NCI-H345 treated with DMSO at 0.1 percent for 48 hours (cell line): ENCODE measurements around the gene MATN1.

Source experiments
- DNase-seq: peaks from one replicate; lab custom pipeline; 2025; ENCODE audit not compliant: unreplicated experiment; lab: John Stamatoyannopoulos, UW

MATN1 gene

DNA sequence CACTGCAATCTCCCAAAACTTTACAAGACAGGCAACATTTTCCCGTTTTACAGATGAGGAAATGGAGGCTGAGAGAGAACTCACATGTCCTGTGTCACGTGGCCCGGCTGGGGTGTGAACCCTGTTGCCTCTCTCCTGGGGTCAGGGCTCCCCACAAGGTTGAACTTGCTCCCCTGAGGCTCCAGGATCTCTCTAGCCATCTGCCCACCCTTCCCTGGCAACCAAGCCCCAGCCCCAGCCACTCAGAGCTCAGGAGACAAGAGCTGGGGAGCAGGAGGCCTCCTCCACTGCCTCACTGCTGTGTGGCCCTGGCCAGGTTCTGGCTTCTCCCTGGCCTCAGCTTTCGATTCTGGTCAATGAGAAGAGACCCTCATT is 22.4 kb upstream of the MATN1 start:
- no peak for DNase-seq

DNA sequence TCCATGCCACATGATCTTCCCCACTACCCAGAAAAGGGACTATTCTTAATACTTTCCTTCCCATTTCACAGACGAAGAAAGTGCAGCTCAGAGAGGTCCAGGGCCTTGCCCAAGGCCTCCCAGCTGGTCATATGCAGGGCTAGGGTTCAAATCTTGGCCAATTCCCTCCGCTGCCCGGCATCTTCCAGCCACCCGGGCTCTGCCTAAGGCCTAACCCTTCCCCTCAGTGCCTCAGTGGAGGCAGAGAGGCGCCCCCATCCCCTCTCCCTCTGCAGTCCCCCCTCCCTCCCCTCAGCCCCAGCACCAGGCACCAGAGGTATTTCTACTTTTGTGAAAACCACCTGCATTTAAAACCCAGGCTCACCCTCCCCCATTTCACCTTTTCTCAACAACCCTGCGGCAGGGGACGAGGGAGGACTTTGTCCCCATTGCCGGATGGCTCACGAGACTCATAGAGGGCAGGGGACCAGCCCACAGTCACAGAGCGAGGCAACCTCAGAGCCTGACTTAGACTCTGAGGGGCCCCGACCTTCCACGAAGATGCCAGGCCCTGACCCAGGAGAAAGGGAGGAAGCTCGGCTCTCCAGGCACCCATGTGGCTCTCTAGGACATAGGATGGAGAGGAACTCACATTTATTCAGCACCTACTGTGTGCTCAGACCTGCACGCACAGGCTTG is 21.9 kb upstream of the MATN1 start:
- no peak for DNase-seq

DNA sequence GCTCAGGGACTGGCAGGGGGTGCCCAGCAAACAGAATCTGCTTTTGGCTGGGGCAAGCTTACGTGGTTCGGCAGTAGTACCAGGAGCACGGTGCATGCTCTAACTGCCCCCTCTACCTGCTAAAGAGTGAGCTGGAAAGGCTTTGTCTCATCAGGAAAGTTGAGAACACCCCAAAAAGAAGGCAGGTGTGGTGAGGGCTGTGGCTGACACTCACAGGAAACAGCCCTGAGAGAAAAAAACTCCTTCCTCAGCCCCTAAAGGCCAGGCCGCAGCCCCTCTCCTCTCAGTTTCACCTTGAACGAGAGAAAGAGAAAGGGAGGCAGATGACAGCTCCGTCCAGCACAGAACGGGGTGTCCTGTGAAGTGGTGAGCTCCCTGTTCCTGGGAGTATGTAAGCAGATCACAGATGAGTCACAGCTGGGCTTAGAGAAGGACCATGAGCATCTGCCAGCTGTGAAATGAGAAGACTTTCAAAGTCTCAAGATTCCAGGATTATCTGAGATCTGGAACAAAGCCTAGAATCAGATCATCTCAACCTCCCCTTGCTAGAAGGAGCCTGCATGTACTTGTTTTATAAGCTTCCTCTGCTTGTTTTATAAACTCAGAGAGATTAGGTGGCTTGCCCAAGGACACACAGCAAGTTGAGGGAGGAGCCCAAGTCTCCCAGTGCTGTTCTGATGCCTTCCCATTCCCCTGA is 20.8 kb upstream of the MATN1 start:
- DNase-seq = no peak

DNA sequence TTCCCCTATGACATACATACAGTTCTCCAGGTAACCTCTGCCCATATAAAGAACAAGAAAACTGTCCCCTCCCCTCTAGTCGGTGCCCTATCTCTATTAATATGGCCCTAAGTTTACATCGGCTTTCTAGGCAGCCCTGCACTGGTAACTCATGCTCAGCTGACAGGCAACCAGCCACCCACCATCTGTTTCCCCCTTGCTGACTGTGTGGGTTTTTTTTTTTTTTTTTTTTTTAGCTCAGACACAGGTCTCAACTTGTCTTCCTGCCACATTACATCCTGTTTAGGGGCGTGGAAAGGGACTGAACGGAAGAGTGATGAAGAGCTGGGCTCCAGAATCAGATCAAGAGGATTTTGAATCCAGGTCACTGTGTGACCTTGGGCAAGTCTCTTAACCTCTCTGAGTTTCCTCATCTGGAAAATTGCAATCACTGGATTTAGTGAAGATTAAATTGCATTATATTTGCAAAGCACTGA is 20.2 kb upstream of the MATN1 start:
- no peak for DNase-seq

DNA sequence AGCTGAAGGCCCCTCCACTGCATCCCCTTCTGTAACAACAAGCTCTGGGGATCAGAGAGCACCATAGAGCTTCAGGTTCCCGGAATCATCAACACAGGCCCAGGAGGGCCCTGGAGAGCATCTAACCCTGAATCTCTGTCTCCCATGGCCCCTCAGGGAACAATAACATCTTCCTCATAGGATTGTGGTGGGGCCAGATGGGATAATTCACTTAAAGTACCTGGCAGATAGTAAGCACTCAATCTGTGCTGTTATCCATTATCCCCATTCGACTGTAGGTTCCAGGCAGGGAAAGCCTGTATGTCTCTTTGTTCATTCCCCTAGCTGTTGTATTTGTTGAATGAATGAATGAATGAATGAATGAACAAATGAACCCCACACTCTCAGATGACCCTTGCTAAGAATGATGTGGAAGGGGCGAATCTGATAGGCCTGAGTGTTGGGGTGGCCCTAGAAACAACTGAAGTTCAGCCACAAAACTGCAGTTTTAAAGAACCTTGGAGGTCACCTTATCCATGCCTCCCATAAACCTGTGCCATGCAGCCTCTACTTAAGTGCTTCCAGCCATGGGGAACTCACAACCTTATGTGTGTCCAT is 19.7 kb upstream of the MATN1 start:
- no peak for DNase-seq

DNA sequence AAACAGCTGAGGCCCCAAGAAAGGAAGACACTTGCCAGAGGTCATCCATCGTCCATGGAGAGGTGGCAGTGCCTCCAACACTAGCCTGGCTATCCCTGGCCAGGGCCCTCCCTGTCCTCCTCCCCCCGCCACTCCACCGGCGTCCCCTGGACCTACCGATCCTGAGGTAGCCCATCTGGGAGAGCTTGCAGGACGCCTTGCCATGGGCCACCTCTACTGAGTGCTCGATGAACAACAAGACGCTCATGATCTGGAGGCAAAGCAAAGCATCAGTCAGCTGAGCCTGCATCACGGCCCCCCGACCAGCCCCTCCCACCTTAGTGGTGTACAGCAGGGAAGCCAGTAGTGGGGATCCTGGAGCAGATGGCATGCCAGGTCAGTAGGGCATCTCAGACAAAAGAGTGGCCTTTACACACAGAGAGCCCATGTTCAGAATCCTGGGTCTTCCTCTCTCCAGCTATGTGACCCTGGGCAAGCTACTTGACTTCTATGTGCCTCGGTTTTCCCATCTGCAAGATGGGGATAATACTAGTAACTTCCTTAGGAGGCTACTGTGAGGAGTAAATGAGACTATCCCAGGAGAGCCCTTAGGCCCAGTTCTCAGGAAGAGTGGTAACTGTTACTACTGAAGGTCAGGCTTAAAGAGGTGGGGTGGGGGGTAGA is 19.0 kb upstream of the MATN1 start:
- no peak for DNase-seq

DNA sequence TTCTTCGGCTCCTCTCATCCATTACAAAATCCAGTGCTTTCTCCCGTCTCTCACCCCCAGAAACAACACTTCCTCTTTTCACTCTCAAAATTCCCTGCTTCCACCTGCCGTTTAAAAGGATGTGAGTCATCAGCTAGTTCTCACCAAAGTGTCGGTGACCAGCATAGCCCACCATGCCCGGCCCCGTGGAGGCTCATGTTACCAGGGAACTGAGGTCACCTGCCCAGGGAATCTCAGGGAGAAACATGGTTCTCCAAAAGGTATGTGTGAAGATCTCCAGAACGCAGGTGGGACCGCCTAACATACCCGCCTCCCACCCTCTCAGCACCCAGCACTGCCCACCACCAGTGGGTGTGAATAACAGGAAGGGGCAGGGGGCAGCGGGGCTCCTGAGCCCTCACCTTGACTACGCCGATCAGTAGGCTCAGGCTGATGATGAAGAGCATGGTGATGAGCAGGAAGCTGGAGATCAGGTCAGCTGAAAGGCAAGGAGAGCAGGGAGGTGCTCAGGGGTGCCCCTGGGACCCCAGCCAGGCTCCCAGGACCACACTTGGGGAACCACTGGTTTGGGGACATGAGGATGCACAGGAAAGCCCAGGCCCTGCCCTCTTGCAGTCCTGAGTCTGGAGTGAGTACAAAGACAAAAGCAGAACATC is 18.0 kb upstream of the MATN1 start:
- no peak for DNase-seq

DNA sequence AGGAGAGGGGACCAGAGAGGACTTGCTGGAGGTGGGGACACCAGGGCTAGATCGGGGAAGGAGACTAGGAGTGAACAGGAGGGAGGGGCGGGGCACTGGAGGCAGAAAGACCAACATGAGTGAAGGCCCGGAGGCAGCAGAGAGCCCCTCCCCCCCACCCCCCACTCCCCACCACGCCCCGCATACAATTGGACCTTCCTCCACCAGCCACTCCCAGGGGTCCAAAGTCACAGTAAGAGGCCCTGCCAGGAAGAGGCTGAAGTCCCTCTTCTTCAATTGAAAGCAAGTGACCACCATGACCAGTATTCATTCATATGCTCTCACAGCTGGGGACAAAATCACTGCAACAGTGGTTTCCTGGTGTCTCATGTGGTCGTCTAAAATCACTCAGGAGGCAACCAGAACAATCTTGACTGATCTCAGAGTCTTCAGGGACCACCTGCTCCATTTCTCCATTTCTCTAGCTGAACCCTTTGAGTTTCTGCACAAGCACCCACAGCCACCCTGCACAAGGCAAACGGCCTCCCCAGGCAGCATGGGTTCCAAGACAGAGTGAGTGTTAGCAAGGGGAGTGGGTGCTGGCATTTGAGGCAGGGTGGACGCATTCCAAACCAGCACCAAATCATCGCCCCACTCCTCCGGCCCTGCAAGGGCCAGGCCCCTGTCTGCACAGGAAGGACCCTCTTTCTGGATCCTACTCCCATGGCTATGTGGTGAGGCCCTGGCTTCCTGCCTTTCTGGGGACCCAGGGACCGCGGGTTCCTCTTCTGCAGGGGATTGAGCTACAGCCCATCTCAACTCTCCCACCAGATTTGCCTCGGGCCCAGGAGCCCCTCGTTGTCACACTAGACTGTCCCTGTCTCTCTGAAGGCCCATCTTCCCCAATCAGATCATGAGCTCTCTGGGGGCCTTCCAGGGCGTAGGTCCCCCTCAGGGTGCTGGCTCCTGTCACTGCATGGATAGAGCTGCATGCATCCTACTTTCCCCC is 17.2 kb upstream of the MATN1 start:
- no peak for DNase-seq

DNA sequence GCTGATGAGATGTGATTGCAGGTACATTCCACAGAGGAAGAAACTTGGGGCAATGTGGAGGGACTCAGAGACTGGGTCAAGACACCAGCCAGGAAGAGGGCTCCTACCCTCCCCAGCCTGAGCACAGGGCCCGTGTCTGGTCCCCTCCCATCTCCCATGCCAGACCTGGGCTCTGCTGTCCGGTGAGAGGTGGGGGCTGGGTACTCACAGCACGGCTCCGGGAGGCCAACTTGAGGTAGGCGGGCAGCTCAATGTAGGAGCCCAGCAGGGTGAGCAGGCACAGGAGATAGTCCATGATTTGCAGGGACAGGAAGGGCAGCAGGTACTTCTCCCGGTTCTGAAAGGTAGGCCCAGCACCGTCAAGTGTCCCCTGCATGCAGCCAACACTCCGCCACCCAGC is 16.2 kb upstream of the MATN1 start:
- DNase-seq = no peak

DNA sequence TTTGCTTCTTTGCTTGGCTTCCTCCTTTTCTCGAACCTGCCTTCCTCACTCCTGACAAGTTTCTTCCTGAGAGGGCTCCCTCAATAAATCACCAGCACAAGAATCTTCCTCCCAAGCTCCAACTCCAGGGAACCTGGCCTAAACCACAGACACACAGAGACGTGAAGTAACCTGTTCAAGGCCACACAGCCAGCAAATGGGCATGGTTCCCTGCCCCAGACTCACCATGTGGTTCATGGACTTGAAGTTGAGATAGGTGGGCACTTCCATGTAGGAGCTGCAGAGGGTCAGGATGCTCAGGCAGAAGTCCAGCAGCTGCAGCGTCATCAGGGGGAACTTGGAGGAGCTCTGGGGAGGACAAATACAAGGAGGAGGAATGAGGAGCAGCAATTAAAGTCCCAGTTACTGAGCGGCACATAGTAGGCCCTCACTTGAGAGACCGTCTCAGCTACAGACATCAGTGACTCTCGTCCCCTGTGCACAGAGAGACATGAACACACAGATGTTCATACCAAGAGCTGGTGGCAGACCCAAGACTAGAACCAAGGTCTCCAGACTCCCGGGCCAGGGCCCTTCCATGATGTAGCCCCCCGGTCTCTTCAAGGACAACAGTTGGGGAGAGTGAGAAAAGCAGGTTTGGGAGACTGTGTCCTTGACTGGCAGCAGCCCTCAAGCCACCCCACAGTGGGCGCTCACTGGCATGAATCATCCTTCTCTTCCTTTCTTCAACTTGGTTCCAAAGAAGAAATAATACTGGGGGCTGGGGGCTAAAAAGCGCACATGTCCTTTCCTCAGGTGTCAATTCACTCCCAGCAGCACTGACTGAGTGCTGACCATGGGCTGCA is 15.6 kb upstream of the MATN1 start:
- no peak for DNase-seq

DNA sequence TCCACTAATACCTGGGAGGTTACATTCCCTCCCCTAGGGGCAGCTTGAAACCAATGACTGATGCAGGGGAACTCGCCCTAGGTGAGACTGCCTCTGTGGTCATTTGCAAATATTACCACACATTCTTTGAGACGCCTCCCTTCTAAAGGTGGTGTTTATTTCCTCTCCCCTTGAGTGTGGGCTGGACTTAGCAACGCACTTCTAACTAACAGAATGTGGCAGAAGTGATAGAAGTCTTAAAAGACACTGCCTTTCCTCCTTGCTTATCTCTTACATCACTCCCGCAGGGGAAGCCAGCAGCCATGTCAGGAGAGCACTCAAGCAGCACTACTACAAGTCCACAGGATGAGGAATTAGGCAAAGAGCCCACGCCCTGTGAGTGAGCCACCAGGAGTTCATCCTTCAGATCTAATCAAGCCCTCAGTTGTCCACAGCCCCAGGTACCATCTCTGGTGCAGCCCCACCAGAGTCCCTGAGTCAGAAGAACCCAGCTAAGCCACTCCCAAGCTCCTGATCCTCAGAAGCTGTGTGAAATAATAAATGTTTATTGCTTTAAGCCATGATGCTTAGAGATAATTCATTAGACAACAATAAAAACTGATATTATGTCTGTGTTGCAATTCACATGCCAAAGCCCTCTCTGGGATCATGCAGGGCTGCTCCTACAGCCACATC is 14.8 kb upstream of the MATN1 start:
- DNase-seq = no peak

DNA sequence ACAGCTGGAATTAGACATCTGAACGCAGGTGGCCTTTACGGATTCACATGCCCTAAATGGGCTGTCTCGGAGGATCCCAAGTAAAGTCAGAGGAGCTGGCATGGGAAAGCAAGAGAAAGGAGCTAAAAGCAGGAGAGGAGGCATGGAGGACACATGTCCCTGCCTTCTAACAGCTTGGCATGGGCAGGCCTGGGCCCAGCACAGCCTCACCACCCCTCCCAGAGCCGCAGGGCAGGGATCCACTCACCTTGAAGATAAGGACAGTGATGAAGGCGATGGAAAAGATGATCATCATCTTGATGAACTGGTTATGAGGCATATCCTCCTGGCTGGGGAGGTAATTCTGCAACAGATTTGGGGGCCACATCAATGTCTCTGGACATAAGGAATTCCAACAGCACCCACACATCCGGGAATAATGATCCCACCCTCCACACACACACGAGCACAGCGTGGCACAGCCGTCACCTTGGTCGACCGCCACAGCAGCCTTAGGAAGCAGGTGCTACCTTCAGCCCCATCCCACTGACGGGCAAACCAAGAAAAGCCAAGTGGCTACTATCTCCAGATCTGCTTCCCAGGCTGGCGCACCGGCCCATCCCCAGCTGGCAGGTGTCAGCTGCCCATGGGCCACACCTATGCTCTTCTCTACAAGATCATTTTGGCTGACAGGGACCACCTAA is 14.1 kb upstream of the MATN1 start:
- no peak for DNase-seq

DNA sequence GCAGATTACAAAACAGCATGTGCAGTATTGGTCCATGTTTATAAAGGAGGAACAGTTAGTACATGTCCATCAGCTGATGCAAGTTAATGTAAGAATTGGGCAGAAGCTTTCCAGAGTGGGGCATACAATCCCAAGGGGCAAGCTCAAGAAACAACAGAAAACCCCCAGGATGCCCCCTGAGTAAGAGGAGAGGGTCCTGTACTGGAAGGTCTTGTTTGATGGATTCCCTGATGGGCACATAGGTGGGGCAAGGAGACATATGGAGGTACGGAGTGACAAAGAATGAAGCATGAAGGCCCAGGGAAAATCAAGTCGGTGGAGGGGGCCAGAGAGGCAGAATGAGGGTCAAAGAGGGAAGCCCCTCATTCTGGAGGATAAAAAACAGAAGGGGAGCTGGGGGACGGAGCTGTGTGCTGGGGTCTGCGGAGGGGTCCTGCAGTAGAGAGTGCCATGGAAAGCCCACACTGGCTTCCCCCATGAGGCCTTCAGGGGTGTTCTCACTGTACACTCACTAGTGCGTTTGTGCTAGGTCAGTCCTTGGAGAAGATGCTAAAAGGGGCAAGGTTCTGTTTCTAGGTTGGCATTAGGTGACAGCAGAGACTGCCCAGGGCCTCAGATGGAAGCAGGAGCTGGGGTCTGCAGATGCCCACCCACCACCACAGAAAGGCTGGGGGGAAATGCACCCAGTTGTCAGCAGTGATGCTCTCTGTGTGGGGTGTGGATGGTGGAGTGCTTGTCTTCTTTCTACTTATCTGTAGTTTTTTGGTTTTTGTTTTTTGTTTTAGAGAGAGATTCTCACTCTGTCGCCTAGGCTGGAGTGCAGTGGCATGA is 12.5 kb upstream of the MATN1 start:
- DNase-seq = no peak

DNA sequence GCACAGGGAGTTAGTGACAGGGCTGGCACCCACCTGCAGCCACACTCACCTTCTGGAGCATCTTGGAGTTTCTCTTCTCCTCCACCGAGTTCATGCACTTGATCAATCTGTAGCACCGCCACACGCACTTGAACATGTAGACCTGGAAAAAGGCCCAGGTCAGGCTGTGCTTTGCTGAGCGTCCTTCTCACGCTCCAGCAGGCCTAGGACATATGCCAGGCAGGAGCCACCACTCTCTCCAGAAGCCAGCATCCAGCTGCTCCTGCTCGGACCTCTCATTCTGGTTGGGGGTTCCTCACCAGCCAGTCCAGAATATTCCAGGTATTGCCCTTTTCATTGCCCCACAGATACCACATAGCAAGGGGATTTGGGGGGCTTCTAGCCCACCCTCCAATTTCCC is 11.7 kb upstream of the MATN1 start:
- no peak for DNase-seq

DNA sequence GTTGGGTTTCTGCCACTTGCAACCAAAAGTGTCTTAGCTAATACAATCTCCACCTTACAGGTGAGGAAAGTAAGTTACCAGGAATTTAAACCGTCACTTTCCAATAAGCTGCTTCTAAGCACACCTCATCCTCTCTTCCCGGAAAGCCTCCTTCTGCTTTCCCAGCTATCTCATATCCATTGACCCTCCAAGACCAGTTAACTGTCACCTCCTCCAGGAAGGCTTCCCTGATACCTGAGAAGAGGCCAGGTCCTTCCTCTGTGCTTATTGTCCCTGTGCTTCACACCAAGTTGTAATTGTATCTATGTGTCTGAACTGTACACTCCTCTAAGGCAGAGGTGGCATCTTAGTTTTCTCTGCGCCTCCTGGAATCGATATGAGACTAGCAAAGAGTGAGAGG is 11.2 kb upstream of the MATN1 start:
- no peak for DNase-seq

DNA sequence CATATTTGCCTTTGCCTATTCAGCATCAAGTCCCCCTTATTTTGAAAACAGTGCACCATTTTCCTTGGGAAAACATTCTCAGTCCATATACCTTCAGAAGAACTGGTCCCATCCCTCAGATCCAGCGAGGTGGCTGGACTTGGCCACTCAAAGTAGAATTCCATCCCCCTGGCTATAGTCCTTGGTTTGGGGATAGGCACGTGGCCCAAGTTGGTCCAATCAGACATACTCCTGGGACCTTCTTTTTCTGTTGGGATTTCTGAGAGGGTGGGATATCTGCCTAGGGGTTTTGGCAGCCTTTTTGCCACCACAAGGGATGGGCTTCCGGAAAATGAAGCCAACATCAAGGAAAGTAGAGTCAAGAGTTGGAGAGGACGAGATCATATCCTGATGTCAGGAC is 10.7 kb upstream of the MATN1 start:
- DNase-seq = no peak

DNA sequence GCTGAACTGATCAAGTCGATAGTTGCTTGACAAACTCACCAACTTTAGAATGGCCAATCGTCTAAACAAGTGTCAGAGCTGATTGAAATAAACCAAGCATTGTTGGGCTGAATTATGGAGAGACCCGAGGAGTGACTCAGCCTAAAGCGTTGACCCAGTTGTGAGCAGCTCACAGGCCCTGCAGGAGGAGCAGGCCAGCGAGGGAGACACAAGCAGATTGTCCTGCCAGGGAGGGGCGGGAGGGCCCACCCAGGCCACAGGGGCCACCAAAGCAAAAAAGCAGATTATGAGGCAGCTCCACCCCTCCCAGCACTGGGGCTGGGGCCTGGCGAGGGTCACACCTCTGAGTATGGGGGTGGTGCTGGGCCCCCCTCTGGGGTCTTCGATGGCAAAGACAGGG is 10.1 kb upstream of the MATN1 start:
- no peak for DNase-seq
